Right lobe of liver (tissue), 4 donors: Measurements from ENCODE around the gene KLRC2.

Source experiments
- POLR2A ChIP-seq: fragments of 450-650 bp; IDR thresholded peaks from one replicate; pipeline ENCODE4 v1.6.1; 2017; ENCODE audit warnings: antibody characterized with exemption, mild to moderate bottlenecking
- TF ChIP-seq, protein P1 (sequence below), 4 donors: fragments of 200-600 bp in 3 of 4; fragments of 450-650 bp in 1 of 4; IDR thresholded peaks; one replicate each; pipeline versions ENCODE4 v1.5.1 to v1.8.0; 2016 to 2022; ENCODE audit warnings: antibody characterized with exemption in 4 of 4, mild to moderate bottlenecking in 2 of 4
- donor health status: DM: no; HTN: no; CAD: no.
- donor health status: DM: no; HTN: no; CAD: no.
- donor health status: DM: no; HTN: yes; CAD: no.

DNA sequence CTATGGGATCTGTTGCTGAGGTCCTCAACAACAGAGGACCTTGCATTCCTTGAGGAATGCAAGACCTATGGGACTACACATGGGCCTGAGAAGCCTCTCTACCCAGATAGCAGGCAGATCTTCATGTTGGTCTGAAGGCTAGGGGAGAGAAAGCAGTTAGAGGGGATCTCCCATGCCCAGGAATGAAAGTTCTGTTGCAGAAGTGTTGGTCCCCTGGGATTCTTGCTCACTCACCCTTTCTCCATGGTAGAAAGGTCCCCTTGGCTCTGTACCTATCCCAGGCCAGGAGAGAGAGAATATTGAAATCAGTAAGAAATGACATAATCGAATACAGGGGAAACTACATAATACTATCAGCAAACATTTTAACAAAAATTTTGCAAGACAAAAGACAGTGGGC is 33.9 kb upstream of the KLRC2 start:
- TF ChIP-seq, protein P1, sequence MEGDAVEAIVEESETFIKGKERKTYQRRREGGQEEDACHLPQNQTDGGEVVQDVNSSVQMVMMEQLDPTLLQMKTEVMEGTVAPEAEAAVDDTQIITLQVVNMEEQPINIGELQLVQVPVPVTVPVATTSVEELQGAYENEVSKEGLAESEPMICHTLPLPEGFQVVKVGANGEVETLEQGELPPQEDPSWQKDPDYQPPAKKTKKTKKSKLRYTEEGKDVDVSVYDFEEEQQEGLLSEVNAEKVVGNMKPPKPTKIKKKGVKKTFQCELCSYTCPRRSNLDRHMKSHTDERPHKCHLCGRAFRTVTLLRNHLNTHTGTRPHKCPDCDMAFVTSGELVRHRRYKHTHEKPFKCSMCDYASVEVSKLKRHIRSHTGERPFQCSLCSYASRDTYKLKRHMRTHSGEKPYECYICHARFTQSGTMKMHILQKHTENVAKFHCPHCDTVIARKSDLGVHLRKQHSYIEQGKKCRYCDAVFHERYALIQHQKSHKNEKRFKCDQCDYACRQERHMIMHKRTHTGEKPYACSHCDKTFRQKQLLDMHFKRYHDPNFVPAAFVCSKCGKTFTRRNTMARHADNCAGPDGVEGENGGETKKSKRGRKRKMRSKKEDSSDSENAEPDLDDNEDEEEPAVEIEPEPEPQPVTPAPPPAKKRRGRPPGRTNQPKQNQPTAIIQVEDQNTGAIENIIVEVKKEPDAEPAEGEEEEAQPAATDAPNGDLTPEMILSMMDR (IDR thresholded peaks at IDR 0.05) = no peak
- TF ChIP-seq POLR2A = no peak
